Measurements from ENCODE around the gene MAGEA9B.
"Not testable (repeated sequence)": the region's sequence is repeated elsewhere in the genome, so short reads cannot be mapped to it uniquely, and the experiment has no call there.

Gene MAGEA9B

DNA sequence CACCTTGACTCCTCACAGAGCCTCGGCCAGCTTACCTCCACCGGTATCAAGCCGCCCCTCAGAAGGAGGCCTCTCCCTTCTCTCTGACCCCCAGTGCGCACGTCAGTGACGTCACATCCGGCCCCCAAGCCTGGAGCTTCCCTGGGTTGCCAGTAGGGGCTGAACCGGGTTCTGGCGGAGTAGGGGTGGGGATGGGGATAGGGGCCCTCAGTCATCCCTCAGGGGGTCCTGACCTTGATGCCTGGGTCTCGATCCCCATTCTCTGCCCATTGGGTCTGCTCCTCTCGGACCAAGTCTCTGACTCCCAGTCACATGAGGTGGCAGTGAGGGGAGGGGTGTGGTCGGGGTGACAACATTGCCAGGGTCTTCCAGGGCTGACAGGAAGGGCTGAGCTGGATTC lies at the start of gene MAGEA9B:
TSS of gene MAGEA9B (minus strand) at position 101 of the 400 bp plus-strand sequence. CDS start 4,280 bp downstream, outside the sequence.
- not testable (repeated sequence) for DNase-seq

- no peak for DNase-seq
Measured at GRCh38 chrX:149633511-149633910, 46.3 kb upstream of the MAGEA9B start.

- peak; percentile 69 to 76 (median 74) for DNase-seq
Measured at GRCh38 chrX:149631234-149632165, 44.2 kb upstream of the MAGEA9B start, which contains the start of gene TMEM185A. Gene TMEM185A (minus strand): TSS chrX:149631792. CDS start chrX:149631580, 212 bp downstream.

DNA sequence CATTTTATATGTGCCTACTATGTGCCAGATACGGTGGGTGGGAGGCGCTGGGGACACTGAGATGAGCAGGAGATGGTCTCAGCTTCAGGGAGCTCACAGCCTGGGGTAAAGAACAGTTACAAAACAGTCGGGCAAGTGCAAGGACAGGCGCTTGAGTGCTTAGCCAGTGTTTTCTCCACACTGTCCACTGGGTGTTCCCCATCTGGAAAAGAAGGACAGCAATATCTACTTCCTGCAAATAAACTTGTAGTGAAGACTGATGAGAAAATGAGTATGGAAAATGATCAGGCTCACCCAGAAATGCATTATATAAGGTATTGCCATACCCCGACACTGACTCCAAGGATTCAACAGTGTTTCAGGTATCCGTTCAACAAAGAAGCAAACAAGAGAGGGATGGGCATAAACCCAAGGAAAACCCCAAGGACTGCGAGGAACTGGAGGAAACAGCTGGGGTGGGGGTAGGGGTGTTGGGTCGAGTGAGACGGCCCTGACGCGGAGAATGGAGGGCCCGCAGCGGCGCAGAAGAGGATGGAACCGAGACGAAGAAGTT lies 43.5 kb upstream of the MAGEA9B start:
- peak in 2 of 3 experiments; percentile 34 to 39 for DNase-seq

DNA sequence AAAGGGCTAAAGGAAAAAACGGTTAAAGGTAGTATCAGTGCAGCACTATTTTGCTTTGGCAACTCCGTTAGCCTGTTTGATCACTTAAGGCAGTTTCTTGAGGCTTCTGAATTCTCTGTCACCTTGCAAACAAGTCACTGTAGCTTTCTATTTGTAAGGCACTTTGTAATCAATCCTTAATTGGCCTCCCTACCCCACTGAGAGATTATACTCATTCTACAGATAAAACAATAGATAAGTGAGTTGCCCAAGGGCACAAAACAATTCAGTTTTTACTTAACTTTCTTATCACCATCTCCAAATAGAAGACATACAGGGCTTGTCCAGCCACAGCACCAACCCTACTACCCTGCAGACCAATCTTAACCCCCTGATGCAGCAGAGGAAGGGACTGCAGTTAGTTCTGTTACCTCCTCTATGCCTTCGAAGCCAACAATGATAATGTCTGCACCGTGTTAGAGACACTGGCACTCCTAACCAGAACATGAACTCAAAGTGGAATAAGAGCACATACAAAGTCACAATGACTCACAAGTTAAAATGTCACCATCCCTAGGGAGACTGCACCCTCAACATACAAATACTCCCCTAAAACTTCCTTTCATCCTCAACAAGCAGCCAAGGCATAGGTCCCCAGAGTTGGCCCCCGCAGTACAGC lies 42.6 kb upstream of the MAGEA9B start:
- no peak for DNase-seq

GRCh38 chrX:149628768-149629167 lies 41.5 kb upstream of the MAGEA9B start:
- no peak for DNase-seq

DNA sequence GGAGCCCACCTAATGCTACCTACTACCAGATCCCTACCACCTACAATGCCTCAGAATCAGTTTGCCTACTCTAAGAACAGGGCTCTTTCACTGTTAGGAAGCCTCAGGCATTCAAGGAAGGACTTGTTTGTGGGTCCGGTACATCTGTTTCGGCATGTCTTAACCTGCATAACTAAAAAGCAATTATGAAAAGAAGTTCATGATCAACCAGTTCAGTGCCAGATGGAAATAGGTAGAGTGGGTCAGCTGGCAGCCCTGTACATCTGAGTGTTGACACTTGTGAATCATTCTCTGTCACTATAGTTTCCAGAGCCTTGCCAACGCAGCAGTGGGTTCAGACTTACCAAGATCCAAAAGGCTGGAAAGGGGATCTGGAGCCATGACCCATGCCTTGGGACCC lies 41.0 kb upstream of the MAGEA9B start:
- no peak for DNase-seq

- DNase-seq: not testable (repeated sequence)
Measured at GRCh38 chrX:149626829-149627228, 39.6 kb upstream of the MAGEA9B start.

DNA sequence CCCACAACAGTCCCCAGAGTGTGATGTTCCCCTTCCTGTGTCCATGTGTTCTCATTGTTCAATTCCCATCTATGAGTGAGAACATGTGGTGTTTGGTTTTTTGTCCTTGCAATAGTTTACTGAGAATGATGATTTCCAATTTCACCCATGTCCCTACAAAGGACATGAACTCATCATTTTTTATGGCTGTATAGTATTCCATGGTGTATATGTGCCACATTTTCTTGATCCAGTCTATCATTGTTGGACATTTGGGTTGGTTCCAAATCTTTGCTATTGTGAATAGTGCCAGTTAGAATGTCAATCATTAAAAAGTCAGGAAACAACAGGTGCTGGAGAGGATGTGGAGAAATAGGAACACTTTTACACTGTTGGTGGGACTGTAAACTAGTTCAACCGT lies 32.4 kb upstream of the MAGEA9B start:
- not testable (repeated sequence) for DNase-seq

DNA sequence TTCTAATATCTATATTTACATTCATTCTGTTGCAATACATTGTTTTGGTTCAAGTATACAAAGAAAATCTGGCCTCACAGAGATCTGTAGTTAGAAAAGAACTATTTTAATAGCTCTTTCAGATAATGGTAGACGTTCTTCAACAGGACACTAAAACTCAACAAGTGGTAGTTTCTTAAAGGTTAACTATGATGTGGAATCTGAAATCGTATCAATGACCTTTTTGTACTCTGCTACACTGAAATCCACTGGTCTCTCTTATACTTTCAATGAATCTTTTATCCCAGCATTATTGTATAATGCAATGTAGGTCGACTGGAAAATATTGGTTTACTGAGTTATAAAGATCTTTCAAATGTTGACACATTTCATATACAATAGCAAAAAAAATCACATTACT lies 31.6 kb upstream of the MAGEA9B start:
- no peak for DNase-seq

DNA sequence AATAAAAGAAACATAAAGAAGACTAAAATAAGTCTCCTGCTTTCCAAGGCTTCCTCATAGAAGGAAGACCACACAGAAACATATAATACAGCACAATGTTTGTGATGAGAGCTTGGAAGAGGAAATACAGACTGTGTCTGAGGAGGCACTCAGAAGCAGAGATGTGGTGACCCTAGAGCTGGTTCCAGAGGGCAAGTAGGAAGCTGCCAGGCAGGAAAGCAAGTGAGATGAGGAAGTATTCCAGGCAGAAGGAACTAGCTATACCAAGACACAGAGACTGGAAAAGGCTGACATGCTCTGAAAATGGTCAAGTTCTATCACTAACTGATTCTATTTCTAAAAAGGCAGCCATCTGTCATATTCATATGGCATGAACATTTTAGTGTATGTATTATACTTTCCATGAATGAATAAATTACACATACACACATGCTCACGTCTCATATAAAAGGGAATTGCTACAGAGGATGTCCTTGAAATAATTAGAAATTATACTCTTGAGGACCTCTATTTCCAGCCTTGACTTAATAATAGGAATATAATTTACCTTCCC lies 24.4 kb upstream of the MAGEA9B start:
- DNase-seq: no peak

DNA sequence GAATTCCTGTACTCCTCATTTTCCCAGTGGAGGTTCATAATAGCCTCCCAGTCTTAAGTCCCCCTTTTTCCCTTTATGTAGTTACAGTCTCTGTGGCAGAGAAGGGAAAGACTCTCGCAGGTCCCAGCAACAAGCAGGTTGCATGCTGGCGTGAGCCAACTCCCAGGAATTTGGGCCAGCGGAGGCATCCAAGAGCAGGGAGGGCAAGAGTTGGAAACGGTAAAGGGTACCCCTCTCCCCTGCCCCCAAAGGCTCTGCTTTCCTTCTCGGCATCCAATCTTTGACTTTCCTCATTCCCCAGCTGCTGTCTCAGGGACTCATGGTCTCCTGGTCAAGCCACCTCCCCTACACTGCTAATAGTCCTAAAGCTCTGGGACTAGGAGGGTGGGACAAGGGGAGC lies 23.3 kb upstream of the MAGEA9B start:
- no peak for DNase-seq

DNA sequence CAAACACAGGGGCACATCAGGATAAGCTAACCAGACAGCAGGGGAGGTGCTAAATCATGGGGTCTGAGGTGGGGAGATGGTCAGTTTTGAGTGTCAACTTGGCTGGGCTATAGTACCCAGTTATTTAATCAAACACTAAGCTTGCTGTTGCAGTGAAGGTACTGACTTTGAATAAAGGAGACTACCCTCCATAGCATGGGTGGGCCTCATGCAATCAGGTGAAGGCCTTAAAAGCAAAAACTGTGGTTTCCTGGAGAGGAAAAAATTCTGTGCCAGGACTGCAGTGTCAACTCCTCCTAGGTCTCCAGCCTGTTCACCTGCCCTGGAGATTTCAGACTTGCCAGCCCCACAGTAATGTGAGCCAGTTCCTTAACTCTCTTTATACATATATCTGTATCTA lies 20.4 kb upstream of the MAGEA9B start:
- no peak for DNase-seq

GRCh38 chrX:149605248-149605885 lies 18.1 kb upstream of the MAGEA9B start:
- not testable (repeated sequence) for DNase-seq

- DNase-seq: not testable (repeated sequence)
Measured at GRCh38 chrX:149598603-149599002, 11.3 kb upstream of the MAGEA9B start.

DNA sequence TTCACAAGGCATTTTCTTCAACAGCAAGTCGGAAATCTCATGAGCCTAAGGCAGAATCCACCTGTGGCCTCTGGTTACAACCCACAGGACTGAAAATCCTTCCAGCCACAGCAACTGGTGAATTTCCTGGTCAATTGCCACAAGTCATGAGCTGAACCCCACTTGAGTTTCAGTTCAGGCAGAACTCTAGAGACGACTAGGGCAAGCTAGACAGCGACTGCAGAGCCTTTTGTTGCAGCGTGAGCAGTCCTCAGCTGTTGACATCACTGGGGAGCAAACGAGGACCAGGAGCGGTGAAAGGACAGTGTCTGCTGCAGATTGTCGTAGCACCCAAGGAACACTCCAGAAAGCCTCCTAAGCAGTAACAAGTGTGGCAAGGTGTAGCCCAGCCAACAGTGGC lies 8.7 kb upstream of the MAGEA9B start:
- DNase-seq: not testable (repeated sequence)

DNA sequence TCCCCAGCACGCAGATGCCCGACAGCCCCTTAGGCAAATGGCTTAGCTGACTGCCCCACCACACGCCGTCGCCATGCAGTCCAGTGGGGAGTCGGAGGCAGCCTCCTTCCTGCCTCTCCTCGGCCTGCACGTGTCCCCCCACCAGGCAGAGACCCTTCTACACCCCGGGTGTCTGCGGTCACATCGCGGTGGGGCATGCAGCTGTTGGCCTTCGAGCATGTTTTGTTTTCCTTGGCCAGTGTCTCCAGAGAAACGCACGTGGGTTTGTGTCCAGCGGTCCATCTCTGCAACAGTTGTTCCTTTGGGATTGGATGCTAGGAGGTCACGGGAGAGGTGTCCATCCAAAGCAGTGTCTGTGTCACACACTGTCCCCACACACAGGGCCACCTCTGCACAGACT lies 8.0 kb upstream of the MAGEA9B start, which contains the start of gene HSFX2:
TSS of gene HSFX2 (minus strand) at position 101 of the 400 bp plus-strand sequence. CDS start 614 bp downstream, outside the sequence.
- DNase-seq: not testable (repeated sequence)

GRCh38 chrX:149590993-149591392 lies 3.7 kb upstream of the MAGEA9B start:
- DNase-seq: not testable (repeated sequence)

GRCh38 chrX:149585631-149586030 lies 1.6 kb downstream of the MAGEA9B start:
- not testable (repeated sequence) for DNase-seq

DNA sequence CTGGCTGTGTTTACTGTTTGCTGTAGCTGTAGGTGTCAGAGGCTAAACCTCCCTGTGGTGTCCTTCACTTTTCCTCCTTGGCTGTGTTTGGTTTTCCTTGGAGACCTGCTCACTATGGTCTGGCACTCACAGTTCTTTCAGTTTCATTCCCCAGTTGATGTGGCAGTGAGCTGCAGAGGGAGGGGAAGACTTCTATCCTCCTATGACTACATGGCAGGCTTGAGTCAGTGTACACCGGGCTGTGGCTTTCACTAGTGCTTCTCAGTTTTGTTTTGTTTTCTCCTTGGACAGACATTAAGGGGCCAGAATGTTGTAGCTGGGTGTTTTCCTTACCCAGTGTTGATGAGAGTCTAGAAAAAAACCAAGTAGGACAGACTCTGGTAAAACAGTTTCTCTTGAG lies 13.8 kb downstream of the MAGEA9B start:
- not testable (repeated sequence) for DNase-seq

GRCh38 chrX:149572743-149573142 lies 14.5 kb downstream of the MAGEA9B start:
- no peak for DNase-seq

DNA sequence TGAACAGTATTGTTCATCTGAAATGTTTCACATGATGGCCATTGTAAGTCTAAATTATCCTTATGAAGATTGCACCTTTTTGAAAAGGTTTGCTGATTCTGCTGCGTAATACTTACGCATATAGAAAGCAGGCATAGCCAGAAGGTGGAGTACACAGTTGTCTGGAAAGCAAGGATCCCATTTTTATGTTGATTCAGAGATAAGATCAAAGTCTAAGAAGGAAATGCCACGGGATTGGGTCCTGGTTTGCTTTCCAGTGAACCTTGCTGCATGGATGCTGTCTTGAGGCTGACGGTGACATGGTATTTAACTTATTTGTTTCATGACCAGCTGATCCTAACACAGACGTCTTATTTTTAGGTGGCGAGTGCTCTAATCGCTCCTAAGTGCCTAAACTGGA lies 15.5 kb downstream of the MAGEA9B start:
- no peak for DNase-seq
